Karpas-422 (cell line): ENCODE results near the gene PINLYP. TPM values are rescaled to one million over a fixed set of nuclear protein-coding genes. Genes with fewer than 3 reads are reported as not detected.
A peak's percentile ranks its signal among the peaks of the same experiment; 100 is the strongest.

Experiments
- DNase-seq: peaks from one replicate; pipeline ENCODE4 v3.0.0-alpha.2; 2015
- H2AFZ ChIP-seq: fragments of 200-600 bp; sonication (generic); 2 replicates; pipeline ENCODE4 v1.6.1; 2014; ENCODE audit warnings: antibody characterized with exemption, low read length, mixed read lengths
- H3K27ac ChIP-seq: fragments of 200-600 bp; sonication (generic); 2 replicates; pipeline ENCODE4 v1.5.1; 2014; ENCODE audit warnings: mild to moderate bottlenecking, low read length, moderate library complexity
- H3K27me3 ChIP-seq: fragments of 200-600 bp; sonication (generic); 2 replicates; pipeline ENCODE4 v1.6.1; 2014; ENCODE audit warnings: low read length, mixed read lengths
- H3K36me3 ChIP-seq: fragments of 200-600 bp; sonication (generic); 2 replicates; pipeline ENCODE4 v1.6.1; 2014; ENCODE audit warnings: low read length, mixed read lengths; ENCODE audit not compliant: insufficient read depth
- H3K4me1 ChIP-seq: fragments of 200-600 bp; sonication (generic); 2 replicates; pipeline ENCODE4 v1.6.1; 2014; ENCODE audit warnings: mild to moderate bottlenecking, low read length, mixed read lengths
- H3K4me2 ChIP-seq: fragments of 200-600 bp; sonication (generic); 2 replicates; pipeline ENCODE4 v1.6.1; 2014; ENCODE audit warnings: low read length, low read depth, mild to moderate bottlenecking; ENCODE audit not compliant: poor library complexity, severe bottlenecking
- H3K4me3 ChIP-seq: fragments of 200-600 bp; sonication (generic); 2 replicates; pipeline ENCODE4 v1.5.1; 2014; ENCODE audit warnings: mild to moderate bottlenecking, antibody characterized with exemption, low read length, mixed read lengths
- H3K79me2 ChIP-seq: fragments of 200-600 bp; sonication (generic); 2 replicates; pipeline ENCODE4 v1.6.1; 2014; ENCODE audit warnings: mild to moderate bottlenecking, low read length, mixed read lengths
- H3K9ac ChIP-seq: fragments of 200-600 bp; sonication (generic); 2 replicates; pipeline ENCODE4 v1.6.0; 2014; ENCODE audit warnings: low read length
- H3K9me2 ChIP-seq: fragments of 200-600 bp; sonication (generic), shearing (Covaris generic); replicated peaks from 2 replicates; pipeline ENCODE4 v1.6.0; 2014; ENCODE audit warnings: mild to moderate bottlenecking, low read length, moderate library complexity; ENCODE audit not compliant: insufficient read depth
- H3K9me3 ChIP-seq: fragments of 300-700, 200-600 bp; sonication (generic); 2 replicates; pipeline ENCODE4 v1.6.1; 2014; ENCODE audit warnings: low read length, mixed read lengths
- H4K20me1 ChIP-seq: fragments of 200-600 bp; sonication (generic); 2 replicates; pipeline ENCODE4 v1.6.1; 2014; ENCODE audit warnings: mild to moderate bottlenecking, antibody characterized with exemption, low read length, low read depth; ENCODE audit not compliant: insufficient read depth
- total RNA-seq: library from RNA; depleted of rRNA; stranded (reverse); fragments of >200 nt; shearing (Covaris generic); gene quantifications from 2 replicates; pipeline ENCODE4 v1.2.3, GENCODE V29; 2014; ENCODE audit warnings: low replicate concordance

PINLYP gene
- total RNA-seq, 1 experiment from 2014 or later: not detected

GRCh38 chr19:43610493-43610892 is 34.9 kb downstream of the PINLYP start:
- peaks cover 3% of the 10 kb centered on the region for H3K36me3 ChIP-seq
- no peaks in the 10 kb centered on the region for H3K9me3 ChIP-seq
- no peak overlapping the region for H3K4me2 ChIP-seq
- peaks cover 9% of the 10 kb centered on the region; the same call in 1 of the 2 replicates for H4K20me1 ChIP-seq
- peaks cover 63% of the 10 kb centered on the region for H3K79me2 ChIP-seq
- no peak for DNase-seq
- H3K4me1 ChIP-seq: peaks cover 15% of the 10 kb centered on the region
- H3K9me2 ChIP-seq: no peaks in the 10 kb centered on the region
- H3K27ac ChIP-seq: no peak overlapping the region
- H2AFZ ChIP-seq: no peak overlapping the region
- no peak overlapping the region for H3K9ac ChIP-seq
- no peaks in the 10 kb centered on the region for H3K27me3 ChIP-seq
- H3K4me3 ChIP-seq: no peak overlapping the region

- Histone ChIP-seq H3K9ac (no peak within 1 kb of the TSS), H3K9me2 (no peaks in the 10 kb centered on the region), H3K4me2 (no peak within 1 kb of the TSS)
Measured at GRCh38 chr19:43611788-43612187, 36.2 kb downstream of the PINLYP start, which contains the start of gene SRRM5. SRRM5 (plus strand) TSS chr19:43612088; CDS start chr19:43612122, 34 bp downstream.

GRCh38 chr19:43612374-43612773 is 36.8 kb downstream of the PINLYP start:
- Histone ChIP-seq H3K9ac (no peak overlapping the region), H4K20me1 (0 out of 2 replicates have a peak, but pooled peaks cover 9% of the 10 kb centered on the region), H3K4me1 (peaks cover 3% of the 10 kb centered on the region), H3K9me2 (no peaks in the 10 kb centered on the region), H3K4me2 (no peak overlapping the region), H3K36me3 (peaks cover 3% of the 10 kb centered on the region), H3K4me3 (no peak overlapping the region), H3K27me3 (no peaks in the 10 kb centered on the region), H3K27ac (no peak overlapping the region), H2AFZ (no peak overlapping the region), H3K79me2 (peaks cover 81% of the 10 kb centered on the region), H3K9me3 (no peaks in the 10 kb centered on the region)
- DNase-seq: no peak

More at GRCh38 chr19:43611788-43612187, 36.2 kb downstream of the PINLYP start, which contains the start of gene SRRM5:
- peaks cover 3% of the 10 kb centered on the region for H3K36me3 ChIP-seq
- H3K9me3 ChIP-seq: no peaks in the 10 kb centered on the region
- H3K27ac ChIP-seq: no peak within 1 kb of the TSS
- peaks cover 9% of the 10 kb centered on the region; the same call in 1 of the 2 replicates for H4K20me1 ChIP-seq
- no peaks in the 10 kb centered on the region for H3K27me3 ChIP-seq
- no peak for DNase-seq
- H3K4me1 ChIP-seq: peaks cover 9% of the 10 kb centered on the region
- no peak within 1 kb of the TSS for H2AFZ ChIP-seq
- peaks cover 75% of the 10 kb centered on the region for H3K79me2 ChIP-seq
- H3K4me3 ChIP-seq: no peak within 1 kb of the TSS

GRCh38 chr19:43616306-43616705 is 40.7 kb downstream of the PINLYP start:
- Histone ChIP-seq H4K20me1 (0 out of 2 replicates have a peak, but pooled peaks cover 7% of the 10 kb centered on the region), H3K27ac (no peak overlapping the region), H3K9me2 (no peaks in the 10 kb centered on the region), H3K79me2 (peaks cover 89% of the 10 kb centered on the region), H3K9me3 (no peaks in the 10 kb centered on the region), H3K9ac (no peak overlapping the region), H3K4me2 (no peak overlapping the region), H2AFZ (no peak overlapping the region), H3K36me3 (peaks cover 3% of the 10 kb centered on the region), H3K4me1 (peaks cover 21% of the 10 kb centered on the region), H3K4me3 (no peak overlapping the region), H3K27me3 (no peaks in the 10 kb centered on the region)
- no peak for DNase-seq

- no peaks in the 10 kb centered on the region for H3K27me3 ChIP-seq
- no peaks in the 10 kb centered on the region for H3K9me3 ChIP-seq
- no peak overlapping the region for H2AFZ ChIP-seq
- H3K36me3 ChIP-seq: peaks cover 3% of the 10 kb centered on the region
- 0 out of 2 replicates have a peak, but pooled peaks cover 2% of the 10 kb centered on the region for H4K20me1 ChIP-seq
- H3K9me2 ChIP-seq: no peaks in the 10 kb centered on the region
- peaks cover 21% of the 10 kb centered on the region for H3K4me1 ChIP-seq
- DNase-seq: no peak
- H3K79me2 ChIP-seq: peaks cover 82% of the 10 kb centered on the region
- H3K4me2 ChIP-seq: no peak overlapping the region
- H3K27ac ChIP-seq: no peak overlapping the region
- H3K4me3 ChIP-seq: no peak overlapping the region
- no peak overlapping the region for H3K9ac ChIP-seq
Measured at GRCh38 chr19:43616954-43617353, 41.4 kb downstream of the PINLYP start.

GRCh38 chr19:43618921-43619261 is 43.3 kb downstream of the PINLYP start:
- DNase-seq: peak; percentile 88
- peak overlapping the region; percentile 91 for H3K4me3 ChIP-seq
- no peaks in the 10 kb centered on the region for H4K20me1 ChIP-seq
- H3K36me3 ChIP-seq: no peaks in the 10 kb centered on the region
- H3K9me2 ChIP-seq: no peaks in the 10 kb centered on the region
- peaks cover 21% of the 10 kb centered on the region for H3K4me1 ChIP-seq
- H3K9ac ChIP-seq: peak overlapping the region; percentile 96
- H3K27ac ChIP-seq: peak overlapping the region; percentile 93
- peak overlapping the region; percentile 85; the same call in 1 of the 2 replicates for H2AFZ ChIP-seq
- peak overlapping the region; percentile 91 for H3K4me2 ChIP-seq
- H3K27me3 ChIP-seq: no peaks in the 10 kb centered on the region
- peaks cover 63% of the 10 kb centered on the region for H3K79me2 ChIP-seq
- no peaks in the 10 kb centered on the region for H3K9me3 ChIP-seq

GRCh38 chr19:43619262-43620060 is 43.9 kb downstream of the PINLYP start, which contains the start of gene ZNF428:
ZNF428 (minus strand) TSS chr19:43619629; CDS start chr19:43614304, 5,325 bp downstream.
- Histone ChIP-seq H3K27ac (peak within 1 kb of the TSS; percentile 93), H3K9me3 (no peaks in the 10 kb centered on the region), H2AFZ (peak within 1 kb of the TSS; percentile 85; the same call in 1 of the 2 replicates), H3K27me3 (no peaks in the 10 kb centered on the region), H3K4me1 (peaks cover 21% of the 10 kb centered on the region), H3K79me2 (peaks cover 57% of the 10 kb centered on the region), H3K9me2 (no peaks in the 10 kb centered on the region), H4K20me1 (no peaks in the 10 kb centered on the region), H3K4me2 (peak within 1 kb of the TSS; percentile 91), H3K9ac (peak within 1 kb of the TSS; percentile 96), H3K36me3 (no peaks in the 10 kb centered on the region), H3K4me3 (peak within 1 kb of the TSS; percentile 91)
- DNase-seq: peak; percentile 98
